Epithelial cell of proximal tubule (primary cell): ENCODE measurements around the gene NBL1. TPM values are rescaled to one million over a fixed set of nuclear protein-coding genes. Genes with fewer than 3 reads are reported as not detected.

Experiments used
- DNase-seq: peaks from one replicate; pipeline ENCODE4 v3.0.0-alpha.2; 2011; ENCODE audit warnings: low read depth
- H3K4me3 ChIP-seq: 2 replicates; pipeline ENCODE4 v1.5.1; 2011; ENCODE audit warnings: low read depth, mild to moderate bottlenecking, low read length
- CTCF ChIP-seq: conservative IDR thresholded peaks from 2 replicates; pipeline ENCODE4 v1.5.1; 2012; ENCODE audit warnings: low read depth, mild to moderate bottlenecking, low read length
- total RNA-seq: library from RNA; depleted of rRNA; stranded (reverse); fragments of >200 nt; gene quantifications from 2 replicates; pipeline ENCODE4 v1.2.3, GENCODE V29; 2015

NBL1 gene
- total RNA-seq, 1 donor from 2014 or later, result 64.6 TPM

- TF ChIP-seq CTCF, result no peak
- no peak overlapping the region for H3K4me3 ChIP-seq
- DNase-seq, result no peak
Measured at GRCh38 chr1:19654386-19654785, 10.3 kb downstream of the NBL1 start.

GRCh38 chr1:19654886-19655717 is 11.0 kb downstream of the NBL1 start:
- no peak for DNase-seq
- H3K4me3 ChIP-seq, result no peak overlapping the region
- no peak for TF ChIP-seq CTCF

GRCh38 chr1:19655718-19656080 is 11.6 kb downstream of the NBL1 start:
- no peak for DNase-seq
- H3K4me3 ChIP-seq, result no peak overlapping the region
- TF ChIP-seq CTCF, result no peak

DNA sequence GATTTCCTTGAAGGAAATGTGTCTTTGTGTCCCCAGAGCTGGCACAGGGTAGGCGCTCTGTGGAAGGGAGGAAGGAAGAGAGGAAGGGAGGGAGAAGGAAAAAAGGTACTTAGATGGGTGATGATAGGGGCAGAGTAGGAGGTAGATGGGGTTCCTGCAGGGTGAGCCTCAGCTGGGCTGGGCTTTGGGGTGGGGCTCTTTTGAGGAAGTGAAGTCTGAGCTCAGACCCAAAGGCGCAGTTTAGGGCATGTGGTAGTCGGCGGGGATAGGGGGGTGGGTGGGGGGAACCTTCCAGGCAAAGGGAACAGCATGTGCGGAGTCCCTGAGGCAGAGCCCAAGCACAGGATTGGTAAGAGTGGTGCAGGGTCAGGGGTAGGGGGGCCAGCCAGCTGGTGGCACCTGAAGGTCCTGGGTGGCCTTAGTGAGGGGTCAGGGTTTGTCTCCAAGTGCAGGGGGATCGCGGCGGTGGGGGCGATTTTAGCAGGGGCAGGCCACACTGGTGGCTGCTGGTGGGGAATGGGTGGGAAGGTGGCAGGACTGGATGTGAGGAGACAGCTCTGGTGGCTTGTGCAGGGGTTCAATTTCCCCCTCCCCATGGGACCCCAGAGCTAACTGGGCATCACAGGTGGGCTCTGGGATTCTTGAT is 12.1 kb downstream of the NBL1 start:
- no peak for TF ChIP-seq CTCF
- DNase-seq, result no peak
- H3K4me3 ChIP-seq, result no peak overlapping the region

DNA sequence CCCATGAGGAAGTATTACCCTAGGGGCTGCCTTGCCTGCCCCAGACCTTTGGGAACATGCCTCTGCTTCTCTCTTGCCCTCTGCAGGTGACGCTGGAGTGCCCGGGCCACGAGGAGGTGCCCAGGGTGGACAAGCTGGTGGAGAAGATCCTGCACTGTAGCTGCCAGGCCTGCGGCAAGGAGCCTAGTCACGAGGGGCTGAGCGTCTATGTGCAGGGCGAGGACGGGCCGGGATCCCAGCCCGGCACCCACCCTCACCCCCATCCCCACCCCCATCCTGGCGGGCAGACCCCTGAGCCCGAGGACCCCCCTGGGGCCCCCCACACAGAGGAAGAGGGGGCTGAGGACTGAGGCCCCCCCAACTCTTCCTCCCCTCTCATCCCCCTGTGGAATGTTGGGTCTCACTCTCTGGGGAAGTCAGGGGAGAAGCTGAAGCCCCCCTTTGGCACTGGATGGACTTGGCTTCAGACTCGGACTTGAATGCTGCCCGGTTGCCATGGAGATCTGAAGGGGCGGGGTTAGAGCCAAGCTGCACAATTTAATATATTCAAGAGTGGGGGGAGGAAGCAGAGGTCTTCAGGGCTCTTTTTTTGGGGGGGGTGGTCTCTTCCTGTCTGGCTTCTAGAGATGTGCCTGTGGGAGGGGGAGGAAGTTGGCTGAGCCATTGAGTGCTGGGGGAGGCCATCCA is 12.8 kb downstream of the NBL1 start:
- H3K4me3 ChIP-seq, result no peak overlapping the region
- TF ChIP-seq CTCF, result no peak
- DNase-seq, result no peak

GRCh38 chr1:19657511-19657910 is 13.4 kb downstream of the NBL1 start:
- H3K4me3 ChIP-seq, result no peak overlapping the region
- DNase-seq, result no peak
- TF ChIP-seq CTCF, result no peak
